ENCODE results near the gene EPM2A.

GRCh38 chr6:145669627-145670034 is 65.7 kb downstream of the EPM2A start:
- TF ChIP-seq POLR2AphosphoS5 (IDR thresholded peaks at IDR 0.05) (no peak), CTCF (IDR thresholded peaks at IDR 0.05; ENCODE audit: poor library complexity, severe bottlenecking) (no peak), MXI1 (conservative IDR thresholded peaks at IDR 0.05; ENCODE audit: poor library complexity, severe bottlenecking) (no peak), EZH2 (IDR thresholded peaks at IDR 0.05; ENCODE audit: borderline replicate concordance, insufficient read depth, low read length, poor library complexity, severe bottlenecking) (no peak), TAF1 (IDR thresholded peaks at IDR 0.05; ENCODE audit: low read depth) (no peak), EP300 (conservative IDR thresholded peaks at IDR 0.05; ENCODE audit: poor library complexity, severe bottlenecking) (no peak)
